Measurements from ENCODE around the gene NEUROG2. TPM values are rescaled to one million over a fixed set of nuclear protein-coding genes. Genes with fewer than 3 reads are reported as not detected.
A peak's percentile ranks its signal among the peaks of the same experiment; 100 is the strongest.
"Not testable (repeated sequence)": the region's sequence is repeated elsewhere in the genome, so short reads cannot be mapped to it uniquely, and the experiment has no call there.

The NEUROG2 gene
- total RNA-seq, 4 donors from 2014 or later, result not detected

DNA sequence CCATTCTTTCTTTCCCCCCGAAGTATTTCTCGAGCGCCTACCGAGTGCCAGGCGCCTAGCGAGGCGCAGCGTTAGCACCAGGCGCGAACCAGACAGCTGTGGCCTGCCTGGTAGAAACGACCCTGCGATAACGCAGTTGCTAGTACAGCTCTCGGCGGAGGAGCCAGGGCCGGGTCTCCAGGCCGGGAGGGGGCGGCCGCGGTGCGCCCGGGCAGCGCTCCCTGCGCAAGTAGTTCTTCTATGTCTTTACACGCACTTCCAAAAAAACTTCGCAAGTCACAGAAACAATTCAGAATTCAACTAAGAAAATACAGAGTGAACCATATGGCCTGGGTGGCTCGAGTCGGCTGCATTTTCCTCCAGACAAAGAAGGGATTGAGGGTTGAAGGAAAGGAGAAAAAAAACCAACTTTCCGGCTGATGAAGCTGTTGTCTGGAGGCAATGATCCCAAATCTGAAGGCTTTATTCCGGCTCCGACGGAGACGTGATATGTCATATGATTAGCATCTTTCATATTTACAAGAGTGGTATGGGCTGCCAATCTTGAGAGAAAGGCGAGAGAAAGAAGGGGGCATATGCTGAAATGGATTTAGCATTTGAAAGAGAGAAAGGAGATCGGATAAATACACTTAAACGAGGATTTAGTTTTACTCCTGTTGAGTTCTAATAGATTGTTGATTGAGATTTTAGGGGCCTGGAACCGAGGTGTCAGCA, 7.2 kb upstream of the NEUROG2 start:
- H3K4me3 ChIP-seq, result peak overlapping the region; percentile 8 to 40 (median 36)

DNA sequence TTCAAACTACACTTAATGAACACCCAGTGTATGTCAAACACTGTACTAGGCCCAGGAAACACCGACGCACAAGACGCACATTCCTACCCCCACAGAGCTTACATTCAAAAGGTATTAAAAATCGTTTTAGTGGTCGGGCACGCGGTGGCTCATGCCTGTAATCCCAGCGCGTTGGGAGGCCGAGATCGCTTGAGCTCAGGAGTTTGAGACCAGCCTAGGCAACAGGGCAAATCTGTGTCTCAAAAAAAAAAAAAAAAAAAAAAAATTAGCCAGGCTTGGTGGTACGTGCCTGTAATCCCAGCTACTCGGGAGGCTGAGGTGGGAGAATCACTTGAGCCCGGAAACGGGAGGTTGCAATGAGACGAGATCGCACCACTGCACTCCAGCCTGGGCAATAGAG, 6.5 kb upstream of the NEUROG2 start:
- H3K27ac ChIP-seq; DNase-seq; ATAC-seq; H3K9me3 ChIP-seq; H3K4me3 ChIP-seq; intact Hi-C loops (cut with DNase I; ENCODE audit: low total_unique reads); H3K36me3 ChIP-seq: not testable (repeated sequence)
- peaks cover 15 to 21% of the 10 kb centered on the region in 2 donors for H3K4me1 ChIP-seq
- in situ Hi-C loops (cut with MboI; ENCODE audit: low sequenced_read_pairs in 4 of 4), result loop anchor here in 3 of 4 donors (10.0 kb wide), 2 partner anchors 188 to 198 kb away; no protein-coding TSS in a partner anchor
- H3K27me3 ChIP-seq, result peaks cover 69 to 80% (median 77%) of the 10 kb centered on the region in 3 donors

More for the DNA sequence above, 7.2 kb upstream of the NEUROG2 start:
- Histone ChIP-seq H3K27me3 (peaks cover 62 to 73% (median 70%) of the 10 kb centered on the region in 3 donors), H3K27ac (no peak overlapping the region), H3K9me3 (no peaks in the 10 kb centered on the region), H3K4me1 (peaks cover 15% of the 10 kb centered on the region in 2 donors), H3K36me3 (no peaks in the 10 kb centered on the region)
- TF ChIP-seq CTCF (IDR thresholded peaks at IDR 0.05 in 4 of 5, conservative IDR thresholded peaks at IDR 0.05 in 1 of 5) (no peak), POLR2A (IDR thresholded peaks at IDR 0.05) (no peak)
- DNase-seq (no peak), ATAC-seq (no peak)
- intact Hi-C loops (cut with DNase I; ENCODE audit: low total_unique reads) (no loop called here), in situ Hi-C loops (cut with MboI; ENCODE audit: low sequenced_read_pairs in 4 of 4) (loop anchor here in 3 of 4 donors (10.0 kb wide), 2 partner anchors 188 to 198 kb away; no protein-coding TSS in a partner anchor)

- intact Hi-C loops (cut with DNase I; ENCODE audit: low total_unique reads), result no loop called here
- peak overlapping the region in 1 of 4 donors; percentile 6 for H3K4me3 ChIP-seq
- no peaks in the 10 kb centered on the region for H3K36me3 ChIP-seq
- no peaks in the 10 kb centered on the region for H3K9me3 ChIP-seq
- TF ChIP-seq CTCF (IDR thresholded peaks at IDR 0.05 in 4 of 5, conservative IDR thresholded peaks at IDR 0.05 in 1 of 5), result no peak
- in situ Hi-C loops (cut with MboI; ENCODE audit: low sequenced_read_pairs in 4 of 4), result loop anchor here in 3 of 4 donors (10.0 kb wide), 2 partner anchors 187 to 197 kb away; no protein-coding TSS in a partner anchor
- peaks cover 22 to 31% of the 10 kb centered on the region in 2 donors for H3K4me1 ChIP-seq
- peaks cover 80 to 91% (median 88%) of the 10 kb centered on the region in 3 donors for H3K27me3 ChIP-seq
- no peak for DNase-seq
- ATAC-seq, result no peak
- H3K27ac ChIP-seq, result no peak overlapping the region
These were observed 5.4 kb upstream of the NEUROG2 start for GRCh38 chr4:112521123-112522023.

GRCh38 chr4:112520598-112521122, 4.7 kb upstream of the NEUROG2 start:
- peaks cover 29 to 33% of the 10 kb centered on the region in 2 donors for H3K4me1 ChIP-seq
- H3K27ac ChIP-seq, result no peak overlapping the region
- H3K36me3 ChIP-seq, result no peaks in the 10 kb centered on the region
- H3K4me3 ChIP-seq, result no peak overlapping the region
- TF ChIP-seq POLR2A (IDR thresholded peaks at IDR 0.05) (no peak), CTCF (IDR thresholded peaks at IDR 0.05 in 4 of 5, conservative IDR thresholded peaks at IDR 0.05 in 1 of 5) (no peak)
- H3K27me3 ChIP-seq, result peaks cover 84 to 98% (median 87%) of the 10 kb centered on the region in 3 donors
- intact Hi-C loops (cut with DNase I; ENCODE audit: low total_unique reads) (no loop called here), in situ Hi-C loops (cut with MboI; ENCODE audit: low sequenced_read_pairs in 4 of 4) (loop anchor here in 3 of 4 donors (10.0 kb wide), 2 partner anchors 186 to 196 kb away; no protein-coding TSS in a partner anchor)
- DNase-seq, result no peak
- no peaks in the 10 kb centered on the region for H3K9me3 ChIP-seq
- no peak for ATAC-seq

Measured in gastrocnemius medialis (tissue), 4 donors.